Hepatocyte (in vitro differentiated cells): Measurements from ENCODE around the gene PMAIP1.

Experiments used
- EZH2 ChIP-seq: fragments of 200-600 bp; sonication (generic); IDR thresholded peaks from 2 replicates; pipeline ENCODE4 v1.6.1; 2016; ENCODE audit warnings: antibody characterized with exemption, mild to moderate bottlenecking, borderline replicate concordance
- EZH2phosphoT487 ChIP-seq: fragments of 200-600 bp; sonication (generic); IDR thresholded peaks from one replicate; pipeline ENCODE4 v1.6.1; 2018; ENCODE audit warnings: antibody characterized with exemption, mild to moderate bottlenecking, low read depth, moderate library complexity; ENCODE audit not compliant: unreplicated experiment, severe bottlenecking
- TF ChIP-seq, protein P1 (sequence below): fragments of 200-600 bp; sonication (generic); IDR thresholded peaks from 2 replicates; pipeline ENCODE4 v1.5.1; 2016; ENCODE audit warnings: antibody characterized with exemption, mild to moderate bottlenecking; ENCODE audit not compliant: poor library complexity

- TF ChIP-seq, protein P1, sequence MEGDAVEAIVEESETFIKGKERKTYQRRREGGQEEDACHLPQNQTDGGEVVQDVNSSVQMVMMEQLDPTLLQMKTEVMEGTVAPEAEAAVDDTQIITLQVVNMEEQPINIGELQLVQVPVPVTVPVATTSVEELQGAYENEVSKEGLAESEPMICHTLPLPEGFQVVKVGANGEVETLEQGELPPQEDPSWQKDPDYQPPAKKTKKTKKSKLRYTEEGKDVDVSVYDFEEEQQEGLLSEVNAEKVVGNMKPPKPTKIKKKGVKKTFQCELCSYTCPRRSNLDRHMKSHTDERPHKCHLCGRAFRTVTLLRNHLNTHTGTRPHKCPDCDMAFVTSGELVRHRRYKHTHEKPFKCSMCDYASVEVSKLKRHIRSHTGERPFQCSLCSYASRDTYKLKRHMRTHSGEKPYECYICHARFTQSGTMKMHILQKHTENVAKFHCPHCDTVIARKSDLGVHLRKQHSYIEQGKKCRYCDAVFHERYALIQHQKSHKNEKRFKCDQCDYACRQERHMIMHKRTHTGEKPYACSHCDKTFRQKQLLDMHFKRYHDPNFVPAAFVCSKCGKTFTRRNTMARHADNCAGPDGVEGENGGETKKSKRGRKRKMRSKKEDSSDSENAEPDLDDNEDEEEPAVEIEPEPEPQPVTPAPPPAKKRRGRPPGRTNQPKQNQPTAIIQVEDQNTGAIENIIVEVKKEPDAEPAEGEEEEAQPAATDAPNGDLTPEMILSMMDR, result no peak
- TF ChIP-seq EZH2 (no peak), EZH2phosphoT487 (no peak)
Measured at GRCh38 chr18:59950215-59950944, 50.6 kb downstream of the PMAIP1 start.
